Adrenal gland (tissue), 5 donors: ENCODE data around the gene PIK3R1.

Experiments
- CTCF ChIP-seq, 6 experiments: fragments of 450-650 bp in 4 of 6; fragments of 200-600 bp in 2 of 6; sonication (generic) in 1 of 6; IDR thresholded peaks; 1 replicate in 5 of 6; 2 replicates in 1 of 6; pipeline versions ENCODE4 v1.5.1 to v1.8.0; 2016 to 2021; ENCODE audit warnings: antibody characterized with exemption in 6 of 6, mild to moderate bottlenecking in 2 of 6, moderate library complexity in 1 of 6
- POLR2A ChIP-seq, 2 donors: fragments of 450-650 bp; IDR thresholded peaks; one replicate each; pipeline ENCODE4 v1.6.1; 2017; ENCODE audit warnings: antibody characterized with exemption in 2 of 2, mild to moderate bottlenecking in 2 of 2, moderate library complexity in 1 of 2
- donor health status: DM: no; HTN: no; CAD: no.

- TF ChIP-seq POLR2A (IDR thresholded peaks at IDR 0.05) (no peak), CTCF (IDR thresholded peaks at IDR 0.05) (no peak)
Observed at GRCh38 chr5:68245319-68245718, 29.8 kb downstream of the PIK3R1 start.
